HG03135 (cell line): ENCODE measurements around the gene EZR.

ENCODE experiments used
- ATAC-seq: cut with Tn5 transposase; IDR thresholded peaks from one replicate; pipeline ENCODE4 v1.9.1; 2021; ENCODE audit warnings: mild to moderate bottlenecking, moderate library complexity; ENCODE audit not compliant: unreplicated experiment

EZR gene

DNA sequence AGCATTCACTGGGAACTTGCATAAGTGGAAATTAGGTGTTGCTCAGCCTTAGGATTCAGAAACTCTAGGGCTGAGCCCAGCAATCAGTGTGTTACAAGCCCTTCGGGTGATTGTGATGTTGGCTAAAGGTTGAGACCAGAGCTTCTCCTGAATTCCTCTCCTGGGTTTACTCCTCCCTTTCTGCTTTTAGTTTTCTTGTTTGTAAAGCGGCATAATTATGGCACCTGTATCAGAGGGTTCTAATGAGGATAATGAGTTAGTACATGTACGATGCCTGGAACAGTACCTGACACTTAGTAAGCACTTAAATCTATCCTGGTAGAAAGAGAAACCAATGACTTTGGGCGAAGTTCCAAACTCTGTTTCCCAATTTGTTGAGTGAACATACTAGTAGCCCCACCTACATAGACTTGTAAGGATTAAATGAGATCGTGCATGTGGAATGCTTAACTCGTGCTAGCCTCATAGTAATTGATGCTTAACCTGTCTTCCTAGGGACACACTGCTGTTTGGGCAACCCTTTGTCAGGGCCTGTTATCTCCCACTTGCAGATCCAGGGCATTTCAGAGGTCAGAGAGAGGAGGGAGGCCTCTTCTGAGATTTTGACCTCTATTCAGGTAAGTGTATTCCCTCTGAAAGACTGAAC, 932 bp upstream of the EZR start:
- ATAC-seq = no peak

DNA sequence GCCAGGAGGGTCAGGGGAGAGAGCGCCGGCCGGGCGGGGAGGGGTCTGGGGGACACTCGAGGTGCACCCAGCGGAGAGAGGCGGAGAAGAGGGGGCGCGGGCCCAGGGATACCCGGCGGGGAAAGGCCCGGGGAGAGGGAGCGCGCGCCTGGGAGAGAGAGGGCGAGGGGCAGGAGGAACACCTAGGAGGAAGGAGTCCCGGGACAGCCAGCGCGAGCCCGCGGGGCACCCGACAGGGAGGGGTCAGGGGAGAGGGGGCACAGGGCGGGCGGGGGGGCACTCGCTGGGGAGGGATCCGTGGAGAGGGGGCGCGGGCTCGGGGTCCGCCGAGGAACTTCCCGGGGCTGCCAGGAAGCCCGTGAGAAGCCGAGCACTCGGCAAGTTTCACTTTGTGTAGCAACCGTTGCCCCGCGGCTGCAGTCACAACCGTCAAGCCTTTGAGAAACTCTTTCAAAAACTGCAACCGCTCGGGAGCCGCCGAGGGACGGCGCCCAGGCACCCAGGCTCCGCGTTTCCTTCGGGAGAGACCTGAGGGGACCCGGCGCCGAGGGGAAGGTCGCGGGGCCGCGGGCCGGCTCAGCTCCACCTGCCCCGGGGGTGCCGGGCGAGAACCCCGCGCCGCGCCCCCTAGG, 471 bp downstream of the EZR start:
- ATAC-seq = peak; percentile 40

DNA sequence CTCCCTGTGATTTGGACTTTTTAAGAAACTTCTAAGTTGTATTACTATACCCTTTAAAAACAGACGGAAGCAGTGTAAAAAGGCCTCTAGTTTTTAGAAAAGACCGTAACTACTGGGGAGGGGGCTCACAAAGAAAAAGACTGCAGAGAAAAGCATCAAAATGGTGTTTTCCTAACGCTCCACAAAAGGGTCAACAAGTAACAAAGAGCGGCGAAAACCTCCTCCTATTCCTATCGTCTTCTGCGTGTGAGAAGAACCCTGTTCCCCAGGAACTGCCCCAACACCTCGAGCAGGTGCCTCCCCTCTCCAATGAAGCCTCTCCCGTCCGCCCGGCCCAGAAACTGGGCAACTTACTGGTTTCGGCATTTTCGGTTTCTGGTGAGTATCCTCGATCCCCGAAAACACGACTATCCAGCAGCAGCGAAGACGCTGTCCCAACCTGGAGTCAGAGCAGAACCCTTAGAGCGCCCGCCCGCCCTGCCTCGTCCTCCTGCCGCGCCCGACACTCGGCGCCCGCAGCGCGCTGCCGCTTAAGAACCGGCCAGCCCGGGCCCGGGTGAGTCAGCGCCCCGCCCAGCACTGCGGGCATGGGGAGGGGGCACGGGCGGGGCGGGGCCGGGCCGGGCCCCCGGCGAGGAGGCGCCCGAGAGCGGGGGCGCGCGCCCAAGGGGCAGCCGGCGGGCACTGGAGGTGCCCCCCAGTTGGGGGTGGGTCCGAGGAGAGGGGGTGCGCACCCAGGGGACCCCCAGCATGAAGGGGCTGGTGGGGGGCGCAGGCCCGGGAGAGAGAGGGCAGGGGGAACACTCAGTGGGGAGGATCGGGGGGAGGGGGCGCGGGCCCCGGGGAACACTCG, 1.2 kb downstream of the EZR start:
- peak; percentile 40 for ATAC-seq

- no peak for ATAC-seq
Measured at GRCh38 chr6:158816803-158817727, 2.1 kb downstream of the EZR start.

GRCh38 chr6:158816329-158816728, 2.8 kb downstream of the EZR start:
- ATAC-seq = no peak

DNA sequence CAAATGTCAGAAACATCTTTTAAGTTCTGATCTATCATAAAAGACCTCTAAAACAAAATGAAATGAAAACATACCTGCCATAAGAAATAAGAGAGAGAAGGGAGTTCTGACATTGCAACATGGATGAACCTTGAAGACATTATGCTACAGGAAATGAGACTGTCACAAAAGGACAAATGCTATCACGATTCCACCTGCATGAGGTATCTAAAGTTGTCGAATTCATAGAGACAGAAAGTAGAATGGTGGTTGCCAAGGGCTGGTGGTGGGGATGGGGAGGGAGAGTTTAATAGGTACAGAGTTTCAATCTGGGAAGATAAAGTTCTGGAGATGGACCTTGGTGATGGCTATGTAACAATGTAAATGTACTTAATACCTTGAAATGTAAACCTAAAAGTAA, 3.3 kb downstream of the EZR start:
- no peak for ATAC-seq

DNA sequence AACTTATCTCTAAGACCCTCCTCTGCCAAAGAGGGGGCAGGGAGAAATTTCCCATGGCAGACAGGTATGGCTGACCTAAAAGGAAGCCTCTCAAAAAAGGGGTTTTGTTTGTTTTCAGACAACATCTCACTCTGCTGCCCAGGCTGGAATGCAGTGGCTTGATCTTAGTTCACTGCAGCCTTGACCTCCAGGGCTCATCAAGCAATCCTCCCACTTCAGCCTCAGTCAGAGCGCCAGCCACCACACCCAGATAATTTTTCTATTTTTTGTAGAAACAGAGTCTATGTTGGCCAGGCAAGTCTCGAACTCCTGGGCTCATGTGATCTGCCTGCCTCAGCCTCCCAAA, 3.8 kb downstream of the EZR start:
- no peak for ATAC-seq

- no peak for ATAC-seq
Measured at GRCh38 chr6:158813032-158813431, 6.1 kb downstream of the EZR start.

DNA sequence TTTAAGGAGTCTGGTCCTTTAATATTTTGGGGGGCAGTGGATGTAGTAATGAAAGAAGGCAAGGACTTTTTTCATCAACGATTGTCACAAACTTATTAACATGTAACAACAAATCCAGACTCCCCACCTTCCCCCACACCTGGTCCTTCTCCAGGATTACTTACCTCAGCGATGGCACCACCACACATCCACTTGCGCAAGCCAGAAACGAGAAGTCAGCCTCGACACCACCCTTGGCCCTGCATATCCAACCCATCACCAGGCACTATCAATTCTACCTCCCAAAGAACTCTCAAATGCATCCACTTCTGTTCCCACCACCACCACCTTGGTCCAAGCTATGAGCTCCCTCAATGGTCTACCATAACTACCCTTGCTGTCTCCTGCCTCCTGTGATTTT, 6.6 kb downstream of the EZR start:
- ATAC-seq = no peak

GRCh38 chr6:158810155-158811095, 8.7 kb downstream of the EZR start:
- no peak for ATAC-seq

DNA sequence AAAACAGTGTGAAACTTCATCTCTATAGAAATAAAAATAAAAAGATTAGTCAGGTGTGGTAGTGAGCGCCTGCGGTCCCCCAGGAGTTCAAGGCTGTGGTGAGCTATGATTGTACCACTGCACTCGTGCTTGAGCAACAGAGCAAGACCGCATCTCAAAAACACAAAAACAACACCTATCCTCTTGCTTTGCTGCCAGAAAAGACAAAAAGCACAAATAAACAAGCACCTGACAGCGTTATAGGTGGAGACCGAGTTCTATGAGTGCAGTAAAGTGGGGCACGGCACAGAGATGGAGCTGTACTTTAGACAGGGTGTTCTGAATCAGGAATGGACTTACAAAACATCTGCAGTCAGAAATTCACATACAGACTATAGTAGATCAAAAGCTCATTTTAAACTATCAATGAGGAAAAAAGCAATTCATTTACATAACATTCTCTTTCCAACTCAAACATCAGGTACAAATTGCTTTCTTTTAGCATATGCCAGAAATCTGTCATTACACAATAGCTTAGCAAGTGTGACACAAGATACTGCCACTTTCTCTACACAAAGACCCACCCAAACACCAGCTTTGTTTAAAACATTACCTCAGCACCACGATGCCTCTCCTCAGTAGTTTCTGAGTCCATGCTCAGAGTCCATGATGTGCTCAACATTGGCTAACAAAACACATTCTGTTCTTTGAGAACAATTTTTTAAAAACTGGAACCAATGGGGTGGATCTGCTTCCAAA, 10.1 kb downstream of the EZR start:
- peak; percentile 68 for ATAC-seq

DNA sequence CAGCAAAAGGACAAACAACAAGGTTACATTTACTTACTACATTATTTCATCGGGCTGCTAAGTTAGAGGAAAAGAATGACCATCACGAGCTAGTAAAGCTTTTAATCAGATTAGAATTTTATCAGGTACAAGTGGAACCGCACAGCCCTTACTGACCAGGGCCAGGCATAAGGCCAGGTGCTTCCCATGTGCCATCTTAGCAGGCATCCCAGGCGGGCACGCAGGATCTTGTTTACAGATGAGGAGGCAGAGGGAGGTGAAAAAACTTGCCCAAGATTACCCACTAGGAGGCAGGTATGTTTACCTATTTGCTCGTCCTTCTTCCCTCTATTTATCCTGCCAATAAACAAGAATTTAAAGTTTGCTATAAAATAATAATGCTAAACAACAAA, 10.7 kb downstream of the EZR start:
- ATAC-seq = no peak

- ATAC-seq = no peak
Measured at GRCh38 chr6:158807515-158808441, 11.4 kb downstream of the EZR start.

- no peak for ATAC-seq
Measured at GRCh38 chr6:158805698-158806377, 13.3 kb downstream of the EZR start.

DNA sequence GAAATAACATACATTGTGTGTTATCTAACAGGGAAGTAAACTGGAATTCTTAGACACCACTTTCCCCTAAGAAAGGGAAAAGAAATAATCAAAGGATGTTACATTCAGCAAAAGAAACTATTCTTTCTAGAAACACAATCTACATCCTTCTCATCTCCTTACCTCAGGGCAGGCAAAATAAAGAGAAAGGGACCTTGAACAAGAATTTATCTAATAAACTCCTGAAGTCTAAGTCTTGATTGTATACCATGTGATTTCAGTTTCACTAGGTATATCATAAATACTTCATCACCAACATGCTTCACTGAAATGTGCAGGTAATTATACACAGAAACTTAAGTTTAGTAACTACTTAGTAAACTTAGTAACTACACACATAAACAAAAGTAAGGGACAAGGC, 15.0 kb downstream of the EZR start:
- ATAC-seq = no peak

DNA sequence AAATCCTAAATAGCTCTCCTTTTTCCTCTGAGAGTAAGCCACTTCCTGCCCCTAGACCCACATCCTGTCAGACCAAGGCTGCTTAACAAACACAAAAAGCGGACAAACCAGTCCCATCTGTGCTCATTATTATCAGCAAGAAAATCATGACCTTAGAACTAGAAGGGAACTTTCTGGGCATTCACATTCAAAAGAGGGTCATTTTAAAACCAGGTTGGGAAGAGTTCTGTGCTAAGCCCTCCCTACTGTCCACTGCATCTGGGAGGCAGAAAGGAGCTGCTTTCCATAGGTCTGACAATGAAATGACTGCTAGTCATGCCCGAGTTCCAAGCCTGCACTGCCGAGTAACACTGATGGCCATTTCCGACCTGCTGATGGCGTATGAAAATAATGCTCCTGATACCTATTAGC, 15.4 kb downstream of the EZR start:
- peak; percentile 67 for ATAC-seq

DNA sequence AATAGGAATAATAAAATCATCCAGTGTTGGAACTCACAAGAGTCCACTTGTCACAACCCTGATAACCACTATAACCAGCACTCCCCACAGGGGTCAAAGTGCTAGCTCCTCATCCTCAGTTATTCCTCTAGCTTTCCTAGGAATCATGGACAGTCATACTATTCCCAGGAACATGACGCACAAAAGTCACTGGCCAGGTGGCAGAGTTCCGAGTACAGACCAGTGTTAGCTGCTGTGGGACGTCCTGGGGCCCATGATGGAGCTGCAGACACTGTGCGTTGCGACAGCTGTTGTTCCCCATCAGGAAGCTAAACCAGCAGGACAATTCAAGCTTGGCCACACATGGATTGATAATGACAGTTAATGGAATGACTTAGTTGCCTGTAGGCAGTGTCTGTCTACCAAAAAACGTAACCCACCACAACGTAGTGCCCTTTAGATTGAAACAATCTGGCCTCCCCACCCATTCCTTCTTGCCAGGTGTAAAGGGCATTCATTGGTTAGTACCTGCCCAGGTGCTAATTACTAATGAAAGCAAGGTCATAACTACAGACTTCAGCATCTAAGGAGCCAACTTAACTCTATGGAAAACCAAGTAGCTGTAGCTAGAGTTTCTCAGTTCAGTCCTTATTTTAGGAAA, 17.4 kb downstream of the EZR start:
- ATAC-seq = no peak
